Fibroblast of lung (primary cell): ENCODE results near the gene KMT2D. TPM values are rescaled to one million over a fixed set of nuclear protein-coding genes. Genes with fewer than 3 reads are reported as not detected.

Source experiments
- DNase-seq, 2 donors: peaks; one replicate each; pipeline versions ENCODE4 v3.0.0 to v3.0.0-alpha.2; 2010; ENCODE audit warnings: low read depth in 2 of 2
- H2AFZ ChIP-seq: 2 replicates; pipeline ENCODE4 v1.5.1; 2012; ENCODE audit warnings: low read length, control low read depth, inconsistent platforms
- H3K27ac ChIP-seq: 2 replicates; pipeline ENCODE4 v1.5.1; 2011; ENCODE audit warnings: low read length, control low read depth; ENCODE audit not compliant: insufficient read depth
- H3K27me3 ChIP-seq: 2 replicates; pipeline ENCODE4 v1.5.1; 2011; ENCODE audit warnings: mild to moderate bottlenecking, low read length; ENCODE audit not compliant: control insufficient read depth, insufficient read depth
- H3K36me3 ChIP-seq: 2 replicates; pipeline ENCODE4 v1.5.1; 2011; ENCODE audit warnings: low read length; ENCODE audit not compliant: control insufficient read depth, insufficient read depth
- H3K4me1 ChIP-seq: 2 replicates; pipeline ENCODE4 v1.5.1; 2011; ENCODE audit warnings: low read length; ENCODE audit not compliant: control insufficient read depth, insufficient read depth; ENCODE audit errors: extremely low read depth
- H3K4me2 ChIP-seq: 2 replicates; pipeline ENCODE4 v1.5.1; 2011; ENCODE audit warnings: low read length, control low read depth; ENCODE audit not compliant: insufficient read depth; ENCODE audit errors: extremely low read depth
- H3K4me3 ChIP-seq, 4 experiments: fragments of 200-600 bp in 1 of 4; sonication (generic) in 1 of 4; replicated peaks in 1 of 4; 2 replicates each; pipeline ENCODE4 v1.5.1; 2011 to 2016; ENCODE audit warnings: low read length in 4 of 4, low read depth in 3 of 4, mild to moderate bottlenecking in 3 of 4, control low read depth in 2 of 4, inconsistent platforms in 1 of 4, mixed read lengths in 1 of 4; ENCODE audit not compliant: insufficient read depth in 1 of 4; ENCODE audit errors: control extremely low read depth in 1 of 4
- H3K79me2 ChIP-seq: 2 replicates; pipeline ENCODE4 v1.5.1; 2012; ENCODE audit warnings: mild to moderate bottlenecking, low read length, inconsistent platforms; ENCODE audit not compliant: control insufficient read depth, insufficient read depth
- H3K9ac ChIP-seq: 2 replicates; pipeline ENCODE4 v1.5.1; 2011; ENCODE audit warnings: mild to moderate bottlenecking, low read length, control low read depth; ENCODE audit not compliant: insufficient read depth
- H3K9me3 ChIP-seq: 2 replicates; pipeline ENCODE4 v1.5.1; 2012; ENCODE audit warnings: low read depth, low read length; ENCODE audit not compliant: control insufficient read depth, insufficient read depth
- H4K20me1 ChIP-seq: 2 replicates; pipeline ENCODE4 v1.5.1; 2011; ENCODE audit warnings: low read length; ENCODE audit not compliant: control insufficient read depth, insufficient read depth; ENCODE audit errors: extremely low read depth
- CTCF ChIP-seq, 2 donors: IDR thresholded peaks in 1 of 2; conservative IDR thresholded peaks in 1 of 2; 1 replicate in 1 of 2; 2 replicates in 1 of 2; pipeline ENCODE4 v1.5.1; 2011 to 2012; ENCODE audit warnings: low read length in 2 of 2, control low read depth in 1 of 2, inconsistent platforms in 1 of 2, low read depth in 1 of 2, mild to moderate bottlenecking in 1 of 2
- EZH2 ChIP-seq: IDR thresholded peaks from 2 replicates; pipeline ENCODE4 v1.5.1; 2012; ENCODE audit warnings: low read length, control low read depth, mild to moderate bottlenecking; ENCODE audit errors: missing control alignments
- polyA plus RNA-seq, 2 donors: library from polyadenylated mRNA; depleted of rRNA in 1 of 2; stranded (reverse) in 1 of 2; unstranded in 1 of 2; fragments of >200 nt; gene quantifications; 2 replicates each; pipeline ENCODE4 v1.2.1, GENCODE V29; 2011 to 2012; ENCODE audit warnings: missing spikeins in 1 of 2
- total RNA-seq: library from RNA; depleted of rRNA; stranded (reverse); fragments of >200 nt; gene quantifications from 2 replicates; pipeline ENCODE4 v1.2.1, GENCODE V29; 2014

The KMT2D gene
- total and polyA plus RNA-seq, 2 donors (not counting 1 experiment from before 2014, with no cell fraction given) = 7.3 to 33.0 TPM

- DNase-seq = no peak
- Histone ChIP-seq H3K36me3 (peaks cover 65% of the 10 kb centered on the region), H4K20me1 (no peaks in the 10 kb centered on the region)
These were observed 15.9 kb downstream of the KMT2D start for GRCh38 chr12:49044660-49045059.

GRCh38 chr12:49043856-49044258, 16.7 kb downstream of the KMT2D start:
- H3K27ac ChIP-seq = no peak overlapping the region
- peak; percentile 56 to 69 for TF ChIP-seq CTCF (conservative IDR thresholded peaks at IDR 0.05 in 1 of 2, IDR thresholded peaks at IDR 0.05 in 1 of 2; ENCODE audit: low read depth in 1 of 2, low read length in 2 of 2)
- no peak for TF ChIP-seq EZH2
- no peak overlapping the region for H2AFZ ChIP-seq
- H3K27me3 ChIP-seq = no peaks in the 10 kb centered on the region
- no peak overlapping the region for H3K9ac ChIP-seq
- no peak overlapping the region for H3K4me2 ChIP-seq
- H3K9me3 ChIP-seq = no peaks in the 10 kb centered on the region
- peaks cover 67% of the 10 kb centered on the region for H3K36me3 ChIP-seq
- no peaks in the 10 kb centered on the region for H3K79me2 ChIP-seq
- no peaks in the 10 kb centered on the region for H4K20me1 ChIP-seq
- H3K4me1 ChIP-seq = no peaks in the 10 kb centered on the region
- DNase-seq = peak; percentile 23 to 39
- no peak overlapping the region for H3K4me3 ChIP-seq

More at GRCh38 chr12:49044660-49045059, 15.9 kb downstream of the KMT2D start:
- H3K4me3 ChIP-seq = no peak overlapping the region
- H3K9ac ChIP-seq = no peak overlapping the region
- no peak for TF ChIP-seq CTCF (conservative IDR thresholded peaks at IDR 0.05 in 1 of 2, IDR thresholded peaks at IDR 0.05 in 1 of 2; ENCODE audit: low read depth in 1 of 2, low read length in 2 of 2)
- no peak for TF ChIP-seq EZH2
- peaks cover 2% of the 10 kb centered on the region for H3K4me1 ChIP-seq
- no peaks in the 10 kb centered on the region for H3K27me3 ChIP-seq
- H2AFZ ChIP-seq = no peak overlapping the region
- H3K4me2 ChIP-seq = no peak overlapping the region
- H3K27ac ChIP-seq = no peak overlapping the region
- no peaks in the 10 kb centered on the region for H3K79me2 ChIP-seq
- H3K9me3 ChIP-seq = no peaks in the 10 kb centered on the region

- TF ChIP-seq EZH2 (no peak), CTCF (conservative IDR thresholded peaks at IDR 0.05 in 1 of 2, IDR thresholded peaks at IDR 0.05 in 1 of 2; ENCODE audit: low read depth in 1 of 2, low read length in 2 of 2) (no peak)
- no peak overlapping the region for H3K4me2 ChIP-seq
- H3K27me3 ChIP-seq = no peaks in the 10 kb centered on the region
- no peak for DNase-seq
- H4K20me1 ChIP-seq = no peaks in the 10 kb centered on the region
- H3K4me1 ChIP-seq = no peaks in the 10 kb centered on the region
- peaks cover 64% of the 10 kb centered on the region for H3K36me3 ChIP-seq
- no peak overlapping the region for H3K4me3 ChIP-seq
- no peak overlapping the region for H3K9ac ChIP-seq
- no peak overlapping the region for H3K27ac ChIP-seq
- H3K9me3 ChIP-seq = no peaks in the 10 kb centered on the region
- no peaks in the 10 kb centered on the region for H3K79me2 ChIP-seq
- H2AFZ ChIP-seq = no peak overlapping the region
These were observed 17.4 kb downstream of the KMT2D start for GRCh38 chr12:49043241-49043640.
